Ammon's horn (tissue), 1 donor: ENCODE measurements around the gene MLLT10.

Experiments
- DNase-seq: peaks from one replicate; pipeline ENCODE4 v3.0.0-alpha.2; 2016; ENCODE audit warnings: low spot score

The MLLT10 gene

DNA sequence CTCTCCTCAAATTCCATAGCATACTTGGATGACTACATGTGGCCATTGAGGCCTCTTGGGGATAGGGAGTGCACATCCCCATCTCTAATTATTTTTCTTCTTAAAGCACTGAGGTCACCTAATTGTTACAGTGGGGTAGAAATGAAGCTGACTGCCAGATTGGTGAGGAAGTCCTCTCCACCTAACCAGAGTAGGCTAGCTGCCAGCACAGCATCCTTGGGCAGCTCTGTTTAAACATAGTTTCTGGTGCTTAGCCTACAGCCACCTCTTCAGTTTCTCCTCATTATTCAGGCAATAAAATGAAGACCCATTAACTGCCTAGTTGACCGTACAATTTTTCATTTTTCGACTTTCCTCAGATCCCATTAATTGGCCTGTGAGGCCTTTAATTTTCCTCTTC is 104.6 kb downstream of the MLLT10 start:
- DNase-seq, result no peak

DNA sequence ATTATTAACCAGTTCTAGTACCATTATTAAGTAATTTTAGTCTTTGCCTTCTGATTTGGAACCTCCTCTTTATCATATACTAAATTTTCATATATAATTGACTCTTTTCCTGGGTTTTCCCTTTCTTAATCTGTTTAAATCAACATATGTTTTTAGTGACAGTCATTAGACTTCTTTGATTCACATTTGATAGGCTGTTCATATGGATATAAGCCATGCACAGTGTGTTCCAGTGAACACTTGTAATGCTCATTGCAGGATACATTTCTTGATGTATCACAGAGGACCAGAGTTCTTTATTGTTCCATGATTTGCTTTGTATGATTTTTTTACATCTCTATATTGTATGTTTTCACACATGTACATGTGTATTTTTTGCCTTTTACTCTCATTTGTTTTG is 114.0 kb downstream of the MLLT10 start:
- DNase-seq, result no peak

DNA sequence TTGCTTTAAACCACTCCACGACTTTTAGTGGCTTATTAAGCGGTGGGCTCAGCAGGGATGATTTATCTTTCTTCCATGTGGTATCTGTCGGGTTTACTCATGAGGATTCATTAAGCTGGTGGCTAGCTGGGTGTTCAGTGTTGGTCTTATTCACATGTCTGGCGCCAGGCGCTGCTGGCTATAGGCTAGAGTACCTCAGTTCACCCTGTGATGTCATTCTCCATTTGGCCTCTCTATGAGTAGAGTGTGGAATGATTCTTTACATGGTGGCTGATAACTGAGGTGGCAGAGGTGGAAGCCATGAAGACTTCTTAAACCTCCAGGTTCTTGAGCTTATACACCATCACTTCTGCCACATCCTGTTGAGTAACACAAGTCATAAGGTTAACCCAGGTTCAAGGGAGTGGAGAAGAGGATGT is 115.4 kb downstream of the MLLT10 start:
- DNase-seq, result no peak

DNA sequence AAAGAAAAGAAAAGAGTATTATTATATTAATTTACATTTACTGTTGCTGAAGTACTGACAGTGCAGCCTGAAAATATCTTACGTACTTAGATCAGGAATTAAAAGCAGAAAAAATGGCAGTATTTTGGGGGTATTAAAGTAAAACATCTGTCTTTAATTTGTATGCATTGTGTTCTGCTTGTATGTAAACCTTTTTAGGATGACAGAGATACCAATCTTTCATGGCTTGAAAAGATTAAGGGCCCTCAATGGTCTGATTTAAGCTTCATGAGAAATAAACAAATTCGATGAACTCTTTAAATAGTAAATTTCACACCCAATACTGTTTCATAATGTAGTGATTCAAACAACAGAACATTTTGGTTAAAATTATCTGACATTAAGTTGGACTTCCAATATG is 116.3 kb downstream of the MLLT10 start:
- DNase-seq, result no peak

DNA sequence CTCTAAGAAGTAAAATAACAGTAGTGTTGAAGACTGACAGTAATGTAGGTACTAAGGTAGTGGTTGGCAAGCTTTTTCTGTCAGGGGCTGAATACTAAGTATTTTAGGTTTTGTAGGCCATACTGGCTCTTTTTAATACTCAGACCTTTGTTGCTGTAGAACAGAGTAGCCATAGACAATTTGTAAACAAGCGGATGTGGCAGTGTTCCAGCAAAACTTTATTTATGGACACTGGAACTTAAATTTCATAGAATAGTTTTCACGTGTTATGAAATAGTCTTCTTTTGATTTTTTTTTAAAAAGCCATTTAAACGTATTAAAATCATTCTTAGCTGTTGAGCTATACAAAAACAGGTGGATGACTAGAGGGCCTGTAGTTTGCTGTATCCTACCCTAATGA is 121.2 kb downstream of the MLLT10 start:
- DNase-seq, result no peak

DNA sequence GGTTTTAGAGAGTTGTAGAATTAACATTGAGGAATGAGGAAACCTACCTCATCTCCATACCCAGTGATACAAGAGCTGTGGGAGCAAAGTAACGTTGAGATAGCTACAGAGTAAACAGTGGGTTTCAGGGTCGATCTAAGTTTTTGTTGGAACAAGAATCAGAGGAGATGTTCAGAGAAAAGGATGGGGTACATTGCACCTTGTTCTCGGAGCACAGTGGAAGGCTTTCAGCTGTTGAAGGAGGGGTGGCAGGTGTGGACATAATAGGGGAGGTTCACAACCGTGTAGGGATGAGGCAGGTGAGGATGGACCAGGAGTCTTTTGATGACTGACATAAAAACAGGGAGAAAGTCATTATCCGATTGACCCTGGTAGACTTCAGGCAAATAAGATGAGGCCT is 121.7 kb downstream of the MLLT10 start:
- no peak for DNase-seq

DNA sequence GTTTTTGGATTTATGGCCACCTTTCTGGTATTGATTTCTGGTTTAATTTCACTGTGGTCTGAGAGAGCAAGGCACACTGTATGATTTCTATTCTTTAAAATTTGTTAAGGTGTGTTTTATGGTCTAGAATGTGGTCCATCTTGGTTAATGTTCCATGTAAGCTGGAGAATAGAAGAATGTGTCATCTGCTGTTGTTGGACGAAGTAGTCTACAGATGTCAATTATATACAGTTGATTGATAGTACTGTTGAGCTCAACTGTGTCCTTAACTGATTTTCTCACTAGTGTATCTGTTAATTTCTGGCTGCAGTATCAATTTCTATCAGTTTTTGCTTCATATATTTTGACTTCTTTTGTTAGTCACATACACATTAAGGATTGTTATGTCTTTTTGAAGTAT is 127.1 kb downstream of the MLLT10 start:
- no peak for DNase-seq

DNA sequence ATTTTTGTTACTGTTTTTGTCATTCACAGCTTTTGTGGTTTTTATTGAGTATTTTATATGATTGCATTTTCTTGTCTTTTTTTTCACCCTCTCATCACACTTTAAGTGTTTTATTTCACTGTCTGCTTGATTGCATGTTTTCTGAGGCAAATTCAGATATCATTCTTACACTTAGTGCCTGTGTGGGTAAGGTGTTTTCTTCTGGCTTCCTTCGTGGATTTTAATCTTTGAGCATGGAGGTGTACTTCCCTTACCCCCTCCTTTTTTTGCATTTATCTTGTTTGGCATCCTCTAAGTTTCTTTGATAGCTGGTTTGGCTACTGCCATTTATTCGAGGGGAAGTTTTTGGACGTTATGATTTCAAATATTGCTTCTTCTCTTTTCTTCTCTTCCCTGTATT is 127.9 kb downstream of the MLLT10 start:
- no peak for DNase-seq

DNA sequence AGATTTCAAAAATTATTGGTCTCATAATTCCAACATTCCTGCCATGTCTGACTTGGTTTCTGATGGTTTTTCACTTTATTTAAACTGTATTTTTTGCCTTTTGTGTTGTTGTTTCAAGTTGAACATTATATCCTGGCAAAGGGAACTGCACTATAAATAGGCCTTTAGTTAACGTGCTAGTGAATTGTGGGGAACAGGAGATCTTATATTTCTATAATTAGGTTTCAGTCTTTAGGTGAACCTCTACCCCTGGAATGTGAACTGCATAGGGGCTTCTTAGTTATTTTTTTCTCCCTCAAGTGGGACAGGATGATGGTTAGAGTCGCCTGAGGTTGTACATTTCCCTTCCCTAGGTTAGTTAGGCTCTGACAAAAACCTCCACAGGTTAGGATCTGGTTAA is 128.6 kb downstream of the MLLT10 start:
- no peak for DNase-seq

DNA sequence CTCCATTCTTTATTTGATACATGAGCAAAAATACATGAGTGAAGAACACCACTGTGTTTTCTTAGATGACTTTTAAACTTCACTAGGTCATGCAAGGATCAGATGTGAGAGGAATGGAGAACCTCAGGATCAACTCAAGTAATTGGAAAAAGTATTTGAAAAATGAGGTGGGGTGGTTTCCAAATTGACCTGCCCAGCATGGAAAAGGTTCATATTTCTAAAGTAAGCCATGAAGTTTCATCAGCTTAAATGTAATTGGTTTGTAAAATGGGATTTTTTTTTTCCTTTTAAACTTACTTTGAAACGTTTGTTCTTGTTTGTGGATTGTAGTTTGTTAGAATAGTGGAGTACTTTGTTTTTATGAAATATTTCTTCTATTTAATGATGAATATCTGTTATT is 134.8 kb downstream of the MLLT10 start:
- DNase-seq, result no peak

DNA sequence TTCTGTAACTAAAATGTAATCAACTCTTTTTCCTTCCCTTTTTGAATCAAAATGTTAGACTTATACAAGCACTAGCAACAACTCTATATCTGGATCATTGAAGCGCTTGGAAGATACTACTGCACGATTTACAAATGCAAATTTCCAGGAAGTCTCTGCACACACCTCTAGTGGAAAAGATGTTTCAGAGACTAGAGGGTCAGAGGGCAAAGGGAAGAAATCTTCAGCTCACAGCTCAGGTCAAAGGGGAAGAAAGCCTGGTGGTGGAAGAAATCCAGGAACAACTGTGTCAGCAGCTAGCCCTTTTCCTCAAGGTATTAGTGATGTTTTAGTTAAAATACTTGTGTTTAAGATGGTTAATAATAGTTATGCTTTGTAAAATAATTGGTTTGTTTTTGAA is 136.4 kb downstream of the MLLT10 start:
- no peak for DNase-seq

DNA sequence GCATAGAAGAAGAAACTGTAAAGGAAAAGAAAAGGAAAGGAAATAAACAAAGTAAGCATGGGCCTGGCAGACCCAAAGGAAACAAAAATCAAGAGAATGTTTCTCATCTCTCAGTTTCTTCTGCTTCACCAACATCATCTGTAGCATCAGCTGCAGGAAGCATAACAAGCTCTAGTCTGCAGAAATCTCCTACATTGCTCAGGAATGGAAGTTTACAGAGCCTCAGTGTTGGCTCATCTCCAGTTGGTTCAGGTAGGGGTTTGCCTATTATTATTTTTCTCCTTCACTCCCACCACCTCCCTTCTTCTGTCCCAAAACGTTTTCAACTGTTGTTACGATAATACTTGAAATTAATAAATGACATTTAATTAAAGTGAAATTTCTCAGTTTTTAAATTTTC is 139.6 kb downstream of the MLLT10 start:
- no peak for DNase-seq

DNA sequence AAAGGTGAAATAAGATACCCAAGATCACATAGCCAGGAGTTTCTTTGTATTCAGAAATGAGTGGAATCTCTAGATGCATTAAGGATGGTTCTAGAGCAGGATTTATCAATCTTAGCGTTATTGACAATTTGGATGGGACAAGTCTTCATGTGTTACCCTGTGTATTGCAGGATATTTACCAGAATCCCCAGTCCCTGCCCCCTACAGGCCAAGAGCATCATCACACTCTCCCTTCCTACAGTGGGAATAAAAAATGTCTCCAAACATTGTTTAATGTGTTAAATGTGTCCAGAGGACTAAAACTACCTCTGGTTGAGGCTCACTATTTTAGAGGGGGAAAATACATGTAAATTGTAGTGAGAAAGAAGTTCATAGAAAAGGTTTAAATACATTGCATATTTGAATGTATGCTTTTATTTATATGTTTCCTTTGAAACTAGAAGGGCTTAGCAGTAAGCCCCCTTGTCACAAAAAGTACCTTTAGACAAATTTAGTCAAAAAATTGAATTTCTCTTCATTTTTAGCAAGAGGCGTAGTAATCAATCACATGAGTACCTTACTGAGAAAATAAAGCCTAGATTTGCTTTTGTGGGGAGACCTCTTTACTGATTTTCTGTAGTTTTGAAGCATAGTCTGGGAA is 141.2 kb downstream of the MLLT10 start:
- peak; percentile 15 for DNase-seq

DNA sequence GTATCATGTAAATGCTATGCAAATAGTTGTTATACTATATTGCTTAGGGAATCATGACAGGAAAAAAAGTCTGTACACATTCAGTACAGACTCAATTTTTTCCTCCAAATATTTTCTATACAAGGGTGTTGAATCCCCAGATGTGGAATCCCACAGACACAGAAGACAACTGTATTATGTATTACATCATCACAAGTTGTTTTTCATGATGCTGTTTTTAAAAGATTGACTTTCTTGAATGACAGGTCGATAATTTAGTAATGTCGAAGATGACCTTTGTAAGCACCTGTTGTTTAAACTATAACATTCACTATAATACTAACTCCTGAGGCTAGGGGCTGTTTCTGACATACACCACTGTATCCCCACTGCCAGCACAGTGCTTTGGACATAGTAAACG is 143.5 kb downstream of the MLLT10 start:
- DNase-seq, result no peak

DNA sequence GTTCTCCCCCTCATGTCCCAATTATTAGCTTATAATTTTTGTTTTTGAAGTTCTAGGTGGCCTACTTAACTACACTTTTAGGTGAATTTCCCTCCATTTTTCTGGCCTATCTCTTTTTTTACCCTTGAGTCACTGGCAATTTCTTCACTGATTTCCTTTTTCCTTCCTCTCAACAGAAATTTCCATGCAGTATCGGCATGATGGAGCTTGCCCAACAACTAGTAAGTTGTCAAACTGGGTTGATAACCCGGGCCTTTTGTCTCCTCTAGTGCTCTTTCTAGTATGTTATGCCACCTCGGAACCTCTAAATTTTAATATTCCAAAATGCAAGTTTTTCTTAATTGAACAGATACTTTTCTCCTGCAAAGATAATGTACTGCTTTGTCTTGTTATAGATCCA is 147.1 kb downstream of the MLLT10 start:
- DNase-seq, result no peak

DNA sequence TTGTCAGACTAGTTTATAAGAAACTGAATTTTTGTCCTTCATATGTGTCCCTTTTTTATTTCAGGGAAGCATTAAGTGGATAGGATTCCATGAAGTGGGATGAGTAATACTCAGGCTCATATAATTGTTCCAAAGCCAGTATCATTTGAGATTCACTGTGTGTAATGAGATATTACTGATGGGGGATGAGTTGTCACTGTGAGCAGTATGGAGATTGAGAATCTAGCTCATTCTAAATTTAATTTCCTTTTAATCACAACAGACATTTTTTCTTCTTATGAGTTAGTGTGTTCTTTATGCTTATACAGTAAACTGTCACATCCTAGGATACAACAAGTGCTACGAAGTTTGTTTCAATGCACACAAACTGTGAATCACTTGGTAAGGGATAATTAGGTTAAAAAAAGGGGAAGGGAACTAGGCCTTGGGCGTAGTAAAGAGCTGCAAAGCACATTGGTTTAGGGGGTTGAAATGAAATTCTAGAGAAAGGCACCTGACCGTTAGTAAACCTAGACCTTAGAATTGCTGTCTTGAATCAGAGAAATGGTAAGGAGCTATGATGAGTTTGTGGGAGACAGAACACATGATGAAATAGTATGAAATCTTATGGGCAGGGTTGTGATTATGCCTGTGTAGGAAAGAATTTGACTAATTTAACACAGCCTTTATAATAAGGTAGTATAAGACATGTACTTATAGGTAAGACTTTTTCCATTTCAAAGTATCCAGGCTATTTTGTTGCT is 153.4 kb downstream of the MLLT10 start:
- no peak for DNase-seq

DNA sequence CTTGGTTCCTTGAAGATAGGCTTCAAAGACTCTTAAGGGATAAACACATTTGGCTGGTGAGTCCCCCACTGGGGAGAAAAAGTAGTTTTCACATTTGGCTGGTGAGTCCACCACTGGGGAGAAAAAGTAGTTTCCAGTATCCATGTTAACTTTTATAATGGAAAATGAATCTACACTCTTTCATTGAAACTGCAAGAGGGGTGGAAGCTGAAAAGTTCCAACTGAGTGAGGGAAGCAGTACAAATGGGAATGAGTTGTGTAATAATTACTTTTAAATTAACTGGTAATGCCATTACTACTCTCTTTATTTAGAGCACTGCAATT is 153.9 kb downstream of the MLLT10 start:
- DNase-seq, result no peak

DNA sequence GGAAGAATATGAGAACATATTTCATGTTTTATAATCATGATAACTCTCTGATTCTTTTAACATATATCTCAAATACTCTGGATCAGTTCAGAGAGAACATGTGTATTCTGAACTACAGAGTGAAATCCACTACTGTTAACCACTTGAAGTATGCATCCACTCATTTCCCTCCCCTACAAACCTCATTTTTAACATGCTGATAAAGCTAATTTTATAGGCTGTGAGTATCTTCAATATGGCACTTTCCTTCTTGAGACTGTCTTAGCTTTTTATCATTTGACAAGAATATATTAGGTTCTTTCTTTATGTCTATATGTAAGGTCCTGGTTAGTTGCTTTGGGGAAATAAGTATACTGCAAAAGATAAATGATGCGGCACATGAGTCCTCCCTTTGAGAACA is 154.8 kb downstream of the MLLT10 start:
- no peak for DNase-seq

DNA sequence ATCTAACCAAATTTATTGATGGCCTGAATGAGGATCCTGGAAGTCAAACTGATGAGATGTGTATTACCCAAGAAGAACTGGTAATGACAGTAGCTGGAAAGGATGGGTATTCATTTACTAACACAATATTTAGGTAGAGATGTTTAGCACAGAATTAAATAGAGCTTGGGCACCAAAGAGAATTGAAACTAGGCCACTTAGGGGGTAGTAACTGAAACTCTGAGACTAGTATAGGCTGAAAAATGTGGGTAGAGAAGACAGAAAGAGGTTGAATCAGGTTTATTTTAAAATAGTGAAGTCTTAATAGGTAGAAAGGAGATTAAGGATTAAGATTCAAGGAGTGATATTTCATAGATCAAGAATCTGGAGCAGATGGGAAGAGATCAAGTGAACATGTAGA is 155.8 kb downstream of the MLLT10 start:
- no peak for DNase-seq

DNA sequence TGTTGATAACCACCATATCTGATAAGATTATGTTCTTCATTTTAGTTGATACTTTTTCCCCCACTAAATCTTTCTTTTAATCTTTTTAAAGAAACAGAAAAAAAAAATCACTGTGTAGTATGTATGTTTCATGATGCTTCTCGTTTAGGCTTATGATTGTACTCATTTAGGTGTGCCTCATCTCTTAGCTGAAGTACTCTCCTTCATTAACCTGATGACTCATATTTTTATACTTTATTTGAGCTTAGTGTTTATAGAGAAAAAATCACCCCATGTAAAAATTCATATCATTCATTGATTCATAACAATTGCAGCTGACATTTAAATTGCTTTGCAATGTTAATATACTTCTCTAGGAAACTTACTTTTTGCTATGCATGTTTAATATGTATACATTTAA is 158.9 kb downstream of the MLLT10 start:
- DNase-seq, result no peak

DNA sequence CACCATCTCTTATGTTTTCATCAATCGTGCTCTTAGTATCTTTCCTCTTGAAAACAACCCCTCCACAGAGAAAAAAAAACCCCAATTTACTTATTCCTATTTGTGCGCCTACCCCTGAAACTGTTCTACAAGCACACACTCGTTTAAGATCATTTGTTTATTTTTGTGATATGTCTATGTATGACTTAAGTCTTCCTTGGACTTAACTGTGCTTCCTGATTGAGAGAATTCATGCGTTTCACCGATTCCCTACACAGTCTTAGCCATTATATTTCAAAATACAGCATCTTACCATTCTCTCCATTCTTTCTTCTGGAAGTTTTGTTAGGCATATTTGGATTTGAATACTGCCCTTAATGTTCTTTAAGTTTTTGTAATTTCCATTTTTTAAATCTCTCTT is 159.4 kb downstream of the MLLT10 start:
- DNase-seq, result no peak

DNA sequence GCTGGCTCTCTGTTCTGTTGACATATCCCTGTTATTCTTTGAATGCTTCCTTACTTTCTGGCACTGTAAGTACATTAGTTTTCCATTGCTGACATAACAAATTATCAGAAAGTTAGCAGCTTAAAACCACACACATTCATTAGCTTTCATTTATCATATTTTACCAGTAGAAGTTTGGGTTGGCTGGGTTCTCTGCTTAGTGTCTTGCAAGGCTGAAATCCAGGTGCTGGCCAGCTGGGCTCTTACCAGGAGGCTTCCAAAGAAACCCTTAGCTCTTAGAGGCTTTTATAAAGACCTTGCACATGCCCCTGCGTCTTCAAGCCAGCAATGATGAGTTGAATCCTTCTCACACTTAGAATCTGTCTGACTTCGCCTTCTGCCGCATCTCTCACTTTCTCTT is 160.6 kb downstream of the MLLT10 start:
- no peak for DNase-seq

DNA sequence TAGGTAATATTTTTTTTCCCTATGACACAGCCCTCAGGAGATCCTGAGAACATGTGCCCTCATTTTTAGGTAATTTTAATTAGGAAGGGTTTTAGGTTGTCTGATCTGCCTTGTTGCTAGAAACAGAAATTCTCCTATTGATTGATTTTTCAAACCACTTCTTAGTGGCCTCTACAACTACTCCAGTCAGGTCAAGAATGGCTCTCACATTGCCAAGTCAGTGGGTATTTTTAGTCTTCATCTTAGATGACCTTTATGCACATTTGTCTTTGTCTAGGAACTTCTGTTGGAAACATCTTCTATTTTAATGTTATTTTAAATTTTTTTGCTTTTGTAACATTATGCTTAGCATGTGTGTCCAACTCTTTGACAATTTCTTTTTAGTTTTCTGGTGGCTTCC is 162.3 kb downstream of the MLLT10 start:
- DNase-seq, result no peak

DNA sequence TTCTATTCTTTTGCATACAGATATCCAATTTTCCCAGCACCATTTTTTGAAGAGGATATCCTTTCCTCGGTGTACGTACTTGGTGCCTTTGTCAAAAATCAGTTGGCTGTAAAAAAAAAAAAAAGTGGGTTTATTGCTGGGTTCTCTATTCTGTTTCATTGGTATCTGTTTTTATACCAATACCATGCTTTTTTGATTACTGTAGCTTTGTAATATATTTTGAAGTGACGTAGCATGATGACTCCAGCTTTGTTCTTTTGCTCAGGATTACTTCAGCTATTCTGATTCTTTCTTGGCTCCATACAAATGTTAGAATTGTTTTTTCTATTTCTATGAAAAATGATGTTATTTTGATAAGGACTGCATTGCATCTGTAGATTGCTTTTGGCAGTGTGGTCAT is 165.5 kb downstream of the MLLT10 start:
- no peak for DNase-seq
